NCI-H1436 (cell line): ENCODE data around the gene WDR76.

Experiments used
- DNase-seq: peaks from one replicate; lab custom pipeline; 2025; lab: John Stamatoyannopoulos, UW

WDR76 gene

DNA sequence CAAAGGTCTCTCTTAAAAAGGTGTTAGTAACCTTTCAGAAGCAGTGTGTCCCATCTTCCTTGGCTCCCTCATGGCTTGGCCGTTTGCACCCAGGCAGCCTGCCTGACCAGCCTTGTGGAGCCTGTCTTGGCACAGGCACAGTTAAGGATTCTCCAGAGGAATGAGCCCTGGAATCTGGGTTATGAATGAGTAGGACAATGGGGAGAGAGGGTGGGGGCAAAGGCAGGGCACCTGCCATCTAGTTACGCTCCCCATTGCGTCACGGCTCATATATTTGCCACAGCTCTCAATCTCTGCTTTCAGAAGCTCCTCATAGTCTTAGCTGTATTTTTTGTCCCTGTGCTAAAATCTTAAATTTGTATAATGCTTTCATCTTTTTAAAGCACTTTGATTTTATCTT is 50.6 kb downstream of the WDR76 start:
- DNase-seq = no peak

DNA sequence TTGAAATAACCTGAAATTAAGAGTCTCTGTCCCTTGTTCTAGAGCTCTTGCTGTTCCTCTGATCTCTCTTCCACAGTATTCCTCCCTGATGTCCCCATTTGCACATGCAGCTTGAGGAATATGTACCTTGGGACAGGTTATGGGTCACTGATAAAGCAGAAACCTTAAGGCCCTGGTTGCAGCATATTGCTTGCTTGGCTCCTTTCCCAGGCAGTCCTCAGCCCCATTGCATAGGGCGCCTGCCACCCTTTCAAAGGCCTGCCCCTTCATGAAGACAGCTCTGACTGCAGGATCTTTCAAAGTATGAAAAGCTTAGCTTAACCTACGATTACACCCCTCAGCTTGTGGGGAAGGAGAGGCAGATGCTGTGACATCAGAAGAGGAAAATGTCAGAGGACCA is 51.6 kb downstream of the WDR76 start:
- DNase-seq = no peak

DNA sequence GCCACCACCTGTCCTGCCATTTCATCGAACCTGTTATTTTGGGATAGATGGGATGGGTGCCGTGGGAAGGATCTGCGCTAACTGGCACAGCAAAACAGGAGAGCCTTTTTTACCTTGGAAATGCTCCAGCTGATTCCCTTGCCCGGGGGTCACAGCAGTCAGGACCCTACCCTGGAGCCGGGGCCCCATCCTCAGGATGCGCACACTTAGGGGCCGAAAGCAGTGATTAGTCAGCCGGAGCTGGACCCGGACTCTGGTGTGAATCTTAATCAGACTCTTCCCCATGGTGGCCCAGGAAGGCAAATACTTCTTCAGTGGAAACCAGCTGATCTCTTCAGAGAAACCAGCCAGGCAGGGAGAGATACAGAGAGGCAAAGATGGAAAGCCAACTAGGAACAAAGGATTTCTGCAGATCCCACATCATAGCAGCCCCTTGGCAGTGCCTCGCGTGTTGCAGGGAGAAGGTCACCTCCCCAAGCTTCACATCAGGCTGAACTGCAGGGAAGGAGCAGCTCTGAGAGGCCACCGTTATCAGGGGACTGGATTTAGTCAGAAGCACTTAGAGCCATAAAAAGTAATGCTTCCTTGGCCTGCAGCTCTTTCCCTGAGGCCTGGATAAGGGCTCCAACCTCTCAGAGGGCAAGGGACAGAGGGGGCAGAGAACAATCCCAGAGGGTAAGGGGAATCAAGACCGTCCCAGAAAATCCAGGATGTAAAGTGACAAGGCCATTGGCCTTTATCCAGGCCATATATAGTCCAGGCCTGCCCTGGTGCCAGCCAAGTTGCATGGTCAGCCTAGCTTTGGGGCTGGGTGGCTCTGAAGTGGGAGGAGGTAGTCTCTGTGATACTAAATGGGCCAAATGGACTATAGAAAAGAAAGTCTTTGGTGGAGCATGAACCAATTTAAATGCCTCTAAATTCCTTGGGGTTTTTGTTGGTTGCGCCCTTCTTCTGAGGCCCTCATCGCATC is 52.9 kb downstream of the WDR76 start:
- DNase-seq = no peak

DNA sequence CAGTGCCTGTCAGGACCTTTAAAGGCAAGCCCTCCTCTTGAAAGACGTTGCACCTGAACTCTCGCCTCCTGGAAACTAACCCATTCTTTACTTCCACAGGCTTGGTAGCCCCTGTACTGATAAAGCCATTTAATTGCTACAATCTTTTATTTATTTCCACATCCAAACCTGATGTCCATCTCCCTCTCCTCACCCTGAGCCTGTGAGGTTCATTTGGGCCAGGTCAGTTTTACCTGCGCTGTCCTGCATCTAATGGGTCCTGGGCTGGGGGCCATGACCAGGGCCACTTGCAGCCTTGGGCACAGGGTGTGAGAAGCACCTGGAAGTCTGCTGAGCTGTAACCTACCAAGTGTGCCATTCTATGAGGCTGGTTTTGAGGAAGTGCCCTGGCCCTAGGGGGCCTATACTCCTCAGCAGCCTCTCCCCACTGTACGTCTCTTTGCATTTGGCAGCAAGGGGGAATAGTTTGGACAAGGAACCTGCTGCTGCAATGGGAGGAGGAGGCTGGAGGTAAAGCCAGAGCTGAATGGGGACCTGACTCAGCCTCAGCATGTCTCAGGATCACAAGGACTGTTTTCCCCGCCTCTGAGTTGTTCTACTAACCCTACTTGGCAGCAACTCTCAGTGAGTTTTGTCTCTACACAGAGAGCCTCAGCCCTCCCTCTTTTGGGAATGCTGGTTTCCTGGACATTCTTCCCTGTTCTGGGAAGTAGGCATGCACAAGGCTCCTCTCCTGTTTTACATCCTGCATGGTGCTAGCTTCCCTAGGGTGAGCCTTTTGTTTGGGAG is 53.8 kb downstream of the WDR76 start:
- no peak for DNase-seq

DNA sequence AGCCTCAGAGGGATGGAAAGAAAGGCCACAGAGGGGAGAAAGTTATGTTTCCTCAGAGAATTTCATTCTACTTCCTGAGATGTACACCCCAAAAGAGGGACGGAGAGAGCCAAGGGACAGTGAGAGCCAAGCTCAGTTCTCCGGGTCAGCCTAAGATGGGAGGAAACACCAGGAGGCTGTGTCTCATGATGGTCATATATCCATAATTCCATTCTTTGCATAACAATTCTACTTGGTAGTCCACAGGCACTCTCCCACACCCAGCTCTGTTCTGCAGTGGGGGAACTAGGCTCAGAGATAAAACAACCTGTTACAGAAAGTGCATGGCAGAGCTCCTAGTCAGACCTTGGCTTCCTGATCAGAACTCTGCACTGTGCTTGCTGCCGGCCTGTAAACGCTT is 54.4 kb downstream of the WDR76 start:
- DNase-seq = no peak

DNA sequence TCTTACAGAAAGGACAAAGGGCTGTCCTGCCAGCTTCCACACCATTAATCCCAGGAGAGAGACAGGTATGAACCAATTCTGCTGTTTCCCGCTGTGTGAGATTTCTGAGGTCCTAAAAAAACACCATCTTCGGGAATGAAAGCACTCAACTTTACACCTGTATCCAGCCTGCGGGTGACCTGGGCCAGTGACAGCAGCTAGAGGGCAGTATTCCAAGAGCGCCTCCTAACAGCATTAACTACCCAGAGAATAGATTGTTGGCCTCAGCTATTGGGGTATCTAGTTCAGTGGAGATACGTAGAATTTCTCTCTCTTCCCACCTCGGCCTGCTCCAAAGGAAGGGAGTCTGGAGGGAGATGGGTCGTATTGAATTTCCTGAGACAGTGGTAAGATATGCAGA is 55.1 kb downstream of the WDR76 start:
- DNase-seq = no peak

DNA sequence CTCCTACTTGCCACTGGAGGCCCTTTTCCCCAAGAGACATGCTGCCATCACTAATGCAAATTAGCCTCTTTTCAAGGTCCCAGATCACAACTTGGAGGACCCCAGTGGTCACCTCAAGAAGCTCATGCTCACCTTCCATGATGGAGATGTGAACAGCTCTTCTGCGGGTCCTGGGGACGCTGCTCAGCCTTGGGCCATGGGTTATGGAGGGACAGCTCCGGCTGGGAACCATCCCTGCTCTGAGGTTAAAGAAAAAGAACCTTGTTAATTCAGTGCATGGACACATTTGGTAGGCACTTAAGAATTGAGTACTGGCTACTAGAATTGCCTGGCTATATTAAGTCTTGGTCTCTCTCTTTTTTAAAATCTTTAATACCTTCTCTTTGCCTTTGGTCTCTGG is 56.8 kb downstream of the WDR76 start:
- no peak for DNase-seq

DNA sequence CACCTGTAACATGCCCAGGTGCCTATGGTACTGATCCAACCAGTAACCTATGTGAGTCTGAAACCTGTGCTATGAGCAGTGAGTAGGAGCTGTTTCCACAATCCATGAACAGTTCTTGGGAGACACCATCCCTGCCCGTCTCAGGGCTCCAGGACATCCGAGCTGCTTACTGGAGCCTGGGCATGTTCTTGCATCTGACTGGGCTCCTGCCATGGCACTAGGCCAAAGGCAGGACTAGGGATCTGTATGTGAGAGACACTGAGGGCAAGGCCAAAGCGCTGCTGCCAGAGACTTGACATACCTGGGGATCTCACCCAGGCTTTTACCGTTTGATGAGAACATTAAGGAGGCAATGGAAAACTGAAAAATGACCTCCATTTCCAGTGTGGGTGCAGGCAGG is 59.8 kb downstream of the WDR76 start:
- DNase-seq = no peak

DNA sequence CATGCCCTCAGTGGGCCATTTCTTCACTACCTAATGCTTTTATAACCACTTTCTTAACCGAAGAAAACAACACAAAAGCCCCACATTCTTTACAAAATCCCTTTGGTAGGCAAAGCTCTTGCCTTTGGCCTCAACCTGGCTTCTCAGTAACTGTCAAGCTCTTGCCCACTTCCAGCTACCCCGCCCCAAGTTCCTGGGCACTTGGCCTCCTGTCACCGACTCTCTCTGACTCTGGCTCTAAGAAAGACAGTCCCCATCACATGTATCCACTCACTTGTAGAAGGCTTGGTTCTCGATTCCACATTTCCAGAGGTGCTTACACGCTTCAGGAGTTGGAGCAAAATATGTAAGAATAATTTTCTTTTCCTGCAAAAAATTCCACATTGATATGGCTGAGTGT is 61.1 kb downstream of the WDR76 start:
- no peak for DNase-seq

DNA sequence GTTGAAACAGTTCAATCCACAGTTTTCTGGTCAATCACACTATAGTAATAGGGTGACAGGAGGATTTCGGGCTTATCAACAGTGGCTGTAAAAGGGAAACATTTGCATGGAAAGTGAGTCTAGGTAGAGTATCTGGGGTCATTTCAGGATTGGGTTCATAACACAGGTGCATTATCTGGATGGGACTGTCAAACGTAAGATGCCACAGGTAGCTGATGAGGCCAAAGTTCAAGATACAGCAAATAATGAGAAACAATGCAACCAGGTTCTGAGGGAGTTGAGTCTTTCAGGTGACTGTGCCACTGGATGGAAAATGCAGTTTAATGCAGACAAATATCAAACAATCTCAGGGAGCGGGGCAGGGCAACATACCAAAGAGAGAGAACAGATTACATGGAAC is 62.2 kb downstream of the WDR76 start:
- DNase-seq = no peak

DNA sequence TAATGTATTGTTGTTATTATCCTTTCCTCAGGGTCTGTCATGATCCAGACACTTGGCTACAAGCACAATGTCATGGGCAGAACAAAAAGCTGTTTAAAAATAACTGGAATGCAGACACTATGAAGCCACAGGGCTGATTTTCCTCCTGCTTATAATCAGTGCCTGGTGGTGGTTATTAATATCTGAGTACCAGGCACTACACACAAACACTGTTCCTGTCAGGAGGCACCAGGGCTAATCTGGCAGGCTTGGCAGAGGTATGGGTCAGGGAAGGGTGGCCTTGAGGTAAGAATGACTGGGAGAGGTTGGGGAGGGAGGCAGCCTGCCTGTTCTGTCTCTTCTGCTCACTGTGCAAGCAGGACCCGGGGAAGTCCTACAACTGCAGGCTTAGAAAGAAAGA is 67.2 kb downstream of the WDR76 start:
- DNase-seq = no peak

DNA sequence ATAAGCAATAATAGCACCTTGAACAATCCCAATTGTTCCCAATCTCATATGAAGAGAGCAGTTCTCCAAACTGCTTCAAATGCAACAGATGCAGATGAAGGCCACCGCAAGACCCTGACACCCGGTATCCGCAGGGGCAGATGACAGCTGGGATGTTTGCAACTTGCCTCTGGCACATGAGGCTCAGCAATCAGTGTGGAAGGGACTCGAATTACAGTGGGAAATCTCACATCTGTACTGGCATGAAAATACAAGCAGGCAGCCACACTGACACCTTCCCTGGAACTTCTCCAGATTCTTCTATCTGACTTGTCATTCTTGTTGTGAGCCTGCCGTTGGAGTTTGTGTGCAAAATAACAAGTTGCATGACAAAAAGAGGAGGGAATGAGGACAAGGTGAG is 68.8 kb downstream of the WDR76 start:
- DNase-seq = no peak

DNA sequence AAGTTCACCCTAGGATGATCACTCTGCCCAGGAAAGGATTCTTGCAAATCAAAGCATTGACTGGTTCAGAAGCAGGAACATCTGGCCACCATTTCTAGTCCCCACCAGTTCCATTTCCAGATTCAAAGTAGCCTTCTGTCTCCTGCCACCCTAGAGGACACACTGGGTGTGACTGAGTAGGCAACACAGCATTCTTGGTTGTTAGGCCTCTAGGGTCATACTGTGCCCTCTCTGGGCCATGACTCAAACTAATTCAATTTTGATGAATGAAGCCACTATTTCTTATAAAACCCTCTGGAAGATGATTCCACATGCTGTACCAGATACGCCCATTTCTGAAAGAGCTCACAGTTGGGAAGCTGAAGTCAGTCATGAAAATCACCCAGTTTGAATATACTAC is 69.7 kb downstream of the WDR76 start:
- no peak for DNase-seq

DNA sequence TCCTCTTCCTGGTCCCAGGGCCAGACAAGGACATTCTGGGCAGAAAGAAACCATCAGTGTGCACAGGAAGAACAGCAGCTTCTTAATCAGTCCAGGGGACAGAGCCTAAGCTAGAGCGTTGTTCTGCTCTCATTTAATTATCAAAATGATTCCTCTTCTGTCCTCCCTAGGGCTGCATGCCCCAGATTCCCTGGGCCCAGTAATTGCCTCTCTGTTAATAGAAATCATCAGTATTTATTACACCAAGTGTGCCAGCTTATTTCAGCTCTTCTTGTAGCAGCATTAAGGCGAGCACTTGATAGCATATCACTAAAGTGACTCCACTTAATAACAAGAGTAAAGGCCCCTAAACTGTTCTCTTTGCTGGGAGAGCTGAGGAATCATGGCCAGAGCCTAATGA is 72.1 kb downstream of the WDR76 start:
- no peak for DNase-seq

DNA sequence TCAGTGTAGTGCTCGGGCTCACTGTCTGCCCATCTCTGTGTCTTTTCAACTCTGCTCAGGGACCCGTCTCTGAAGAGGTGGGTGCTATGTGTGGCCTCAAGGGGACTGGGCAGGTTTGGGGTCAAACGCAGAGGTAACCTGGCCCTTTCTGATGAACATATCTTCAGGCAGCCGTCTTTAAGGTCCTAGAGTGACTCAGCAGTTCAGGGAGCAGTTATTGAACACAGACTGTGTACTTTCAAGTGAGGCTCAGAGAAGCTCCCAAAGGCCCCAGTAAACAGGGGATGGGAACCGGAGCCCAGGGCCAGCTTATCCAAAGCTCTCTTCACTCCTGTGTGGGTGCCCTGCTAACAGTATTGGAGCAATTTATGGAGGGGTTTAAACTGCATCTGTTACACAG is 73.1 kb downstream of the WDR76 start:
- no peak for DNase-seq

DNA sequence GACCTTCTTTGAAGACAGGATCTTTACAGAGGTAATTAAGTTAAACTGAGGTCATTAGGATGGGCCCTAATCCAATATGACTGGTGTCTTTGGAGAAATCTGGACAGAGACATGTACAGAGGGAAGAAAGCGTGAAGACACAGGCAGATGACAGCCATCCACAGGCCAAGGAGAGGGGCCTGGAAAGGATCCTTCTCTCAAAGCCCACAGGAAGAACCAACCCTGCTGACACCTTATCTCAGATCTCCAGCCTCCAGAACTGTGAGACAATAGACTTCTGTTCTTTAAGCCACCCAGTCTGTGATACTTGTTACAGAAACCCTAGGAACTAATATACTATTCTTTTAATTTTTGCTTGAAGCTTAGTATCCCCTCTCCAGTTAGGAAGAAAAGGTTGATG is 74.2 kb downstream of the WDR76 start:
- DNase-seq = no peak

DNA sequence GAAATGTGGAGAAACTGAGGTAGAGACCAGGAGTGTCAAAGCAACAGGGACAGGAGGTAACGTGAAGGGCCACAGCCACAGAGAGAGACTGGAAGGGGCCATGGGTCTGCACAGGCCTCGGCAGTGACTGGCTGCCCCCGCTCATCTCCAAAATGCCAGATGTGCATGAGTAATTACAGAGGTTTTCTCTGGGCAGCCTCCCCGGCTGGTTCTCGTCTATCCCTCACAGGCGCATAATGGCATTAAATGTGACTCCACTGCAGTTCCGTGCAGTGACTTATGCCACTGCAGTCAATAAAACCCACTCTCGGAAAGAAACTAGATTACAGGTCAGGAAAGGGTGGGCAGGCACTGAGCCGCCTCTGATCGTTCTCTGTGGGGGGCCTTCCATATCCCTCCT is 74.7 kb downstream of the WDR76 start:
- DNase-seq = no peak

DNA sequence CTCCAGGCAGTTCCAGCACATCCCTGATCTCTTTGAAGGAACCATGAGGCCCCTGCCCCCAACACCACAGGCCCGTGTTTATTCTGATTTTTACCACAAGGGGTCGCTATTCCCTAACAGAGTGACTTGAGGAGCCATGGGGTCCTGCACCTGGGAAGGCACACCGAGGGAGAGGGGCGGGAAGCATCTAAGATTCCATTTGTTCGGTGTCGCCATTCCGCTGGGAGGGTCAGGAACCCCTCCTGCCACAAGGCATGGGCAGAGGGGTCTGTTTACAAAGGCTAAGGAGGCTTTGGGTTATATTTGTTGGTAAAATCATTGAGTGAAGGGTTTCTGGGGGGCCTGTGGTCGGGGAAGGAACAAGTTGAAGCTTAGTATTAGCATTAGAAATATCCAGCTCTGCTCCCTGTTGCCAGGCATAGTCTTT is 77.1 kb downstream of the WDR76 start:
- DNase-seq = peak; percentile 53

DNA sequence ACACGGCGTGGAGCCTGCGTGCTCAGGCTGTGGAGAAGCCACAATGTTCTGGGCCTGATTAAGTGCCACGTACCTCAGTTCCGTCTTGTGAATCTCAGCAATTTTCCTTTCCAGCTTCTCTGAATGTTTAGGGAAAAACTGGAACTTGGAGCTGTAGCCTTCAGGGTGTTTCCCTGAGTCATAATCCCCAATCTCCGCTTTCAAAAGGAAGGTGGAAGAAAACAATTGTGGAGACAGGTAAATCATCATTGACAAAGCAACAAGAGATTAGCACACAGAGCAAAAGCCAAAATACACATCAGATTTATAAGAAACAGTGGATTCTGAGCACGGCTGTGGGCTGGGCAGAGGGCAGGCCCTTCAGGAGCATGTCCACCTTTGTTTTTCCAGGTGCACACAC is 79.0 kb downstream of the WDR76 start:
- DNase-seq = no peak

DNA sequence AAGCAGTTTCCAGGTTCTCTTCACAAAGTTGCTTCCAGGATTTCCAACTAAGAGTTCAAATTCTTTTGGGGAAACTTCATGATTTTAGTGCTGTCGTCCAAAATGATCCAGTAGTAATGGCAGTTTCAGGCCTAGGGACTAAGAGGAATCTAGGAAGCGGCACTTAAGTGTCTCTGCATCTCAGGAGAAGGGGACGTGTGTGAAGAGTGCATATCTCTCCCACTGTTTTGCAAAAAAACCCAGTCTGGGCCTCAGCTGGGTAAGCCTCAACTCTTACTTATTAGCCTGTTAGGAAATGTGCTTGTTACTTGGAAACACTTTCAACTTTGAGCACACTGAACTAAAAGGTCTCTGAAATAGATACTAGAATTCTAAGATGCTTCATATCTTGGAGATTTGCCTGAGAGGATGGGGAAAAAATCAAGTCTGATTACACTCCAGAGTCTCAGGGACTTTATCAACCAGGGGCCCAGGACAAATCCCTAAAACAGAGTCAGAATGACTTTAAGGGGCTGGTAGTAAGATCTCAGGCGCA is 81.8 kb downstream of the WDR76 start:
- DNase-seq = no peak

DNA sequence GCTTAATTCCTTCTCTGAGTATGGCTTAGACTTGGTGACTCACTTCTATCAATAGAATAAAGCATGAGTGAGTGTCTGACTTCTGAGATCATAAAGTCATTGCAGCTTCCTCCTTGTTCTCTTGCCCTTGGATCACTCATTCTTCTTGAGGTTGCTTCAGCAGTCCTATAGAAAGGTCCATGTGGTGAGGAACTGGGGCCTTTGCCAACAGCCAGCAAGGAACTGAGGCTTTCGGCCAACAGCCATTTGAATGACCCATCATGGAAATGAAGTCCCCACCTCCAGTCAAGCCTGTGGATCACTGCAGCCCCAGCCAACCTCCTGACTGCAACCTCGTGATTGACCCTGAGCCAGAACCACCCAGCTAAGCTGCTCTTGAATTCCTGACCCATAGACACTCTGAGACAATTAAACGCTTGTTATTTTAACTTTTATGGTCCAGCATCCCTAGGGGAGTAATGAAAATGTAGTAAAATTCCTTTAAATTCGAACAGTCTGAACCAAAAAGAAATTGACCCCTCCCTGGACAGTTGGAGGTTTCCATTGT is 84.5 kb downstream of the WDR76 start:
- no peak for DNase-seq

DNA sequence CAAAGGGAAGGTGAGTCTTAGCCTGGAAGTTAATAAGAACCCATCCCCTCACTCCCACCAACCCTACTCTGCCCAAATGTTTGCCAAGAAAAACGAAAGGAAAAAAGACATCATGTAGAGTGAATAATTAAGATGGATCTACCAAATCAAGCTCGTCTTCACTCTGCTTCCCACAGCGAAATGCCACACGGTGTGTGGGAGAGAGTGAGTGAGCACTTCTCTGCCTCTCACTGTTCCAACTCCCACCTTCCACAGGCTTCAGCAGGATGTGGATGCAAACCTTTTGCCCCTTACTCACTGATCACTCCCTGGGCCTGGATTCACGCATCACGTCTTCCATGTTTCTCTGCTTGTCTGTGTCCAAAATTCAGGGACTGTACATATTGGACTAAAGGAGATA is 85.4 kb downstream of the WDR76 start:
- DNase-seq = no peak
